DND-41 (cell line): ENCODE data around the gene SLC34A2.

Experiments
- ATAC-seq: fragments of 200-7000 bp; cut with Tn5 transposase; 3 replicates; pipeline ENCODE4 v1.9.1; 2021; ENCODE audit warnings: low read depth; ENCODE audit not compliant: insufficient read depth
- DNase-seq: peaks from one replicate; pipeline ENCODE4 v3.0.0-alpha.2; 2020
- H2AFZ ChIP-seq: 2 replicates; pipeline ENCODE4 v1.6.0; 2012; ENCODE audit warnings: low read depth, low read length
- H3K27ac ChIP-seq: 2 replicates; pipeline ENCODE4 v1.5.1; 2012; ENCODE audit warnings: low read length, inconsistent platforms
- H3K27me3 ChIP-seq: fragments of 200-600 bp; sonication (generic); 2 replicates; pipeline ENCODE4 v1.6.0; 2012; ENCODE audit warnings: low read length, mild to moderate bottlenecking, inconsistent platforms; ENCODE audit not compliant: insufficient read depth, poor library complexity
- H3K36me3 ChIP-seq: 2 replicates; pipeline ENCODE4 v1.5.1; 2012; ENCODE audit warnings: low read length, inconsistent platforms; ENCODE audit not compliant: insufficient read depth
- H3K4me1 ChIP-seq: 2 replicates; pipeline ENCODE4 v1.5.1; 2012; ENCODE audit warnings: mild to moderate bottlenecking, low read length; ENCODE audit not compliant: insufficient read depth
- H3K4me2 ChIP-seq: 2 replicates; pipeline ENCODE4 v1.6.0; 2012; ENCODE audit warnings: mild to moderate bottlenecking, moderate library complexity, low read length, inconsistent platforms; ENCODE audit not compliant: insufficient read depth
- H3K4me3 ChIP-seq, 2 experiments: fragments of 200-600 bp in 1 of 2; shearing (Covaris generic) in 1 of 2; 2 replicates each; pipeline ENCODE4 v1.5.1; 2012 to 2016; ENCODE audit warnings: inconsistent platforms in 2 of 2, low read length in 2 of 2, mild to moderate bottlenecking in 2 of 2, low read depth in 1 of 2, moderate library complexity in 1 of 2
- H3K79me2 ChIP-seq: 2 replicates; pipeline ENCODE4 v1.6.0; 2012; ENCODE audit warnings: low read length, inconsistent platforms; ENCODE audit not compliant: insufficient read depth
- H3K9ac ChIP-seq: 2 replicates; pipeline ENCODE4 v1.6.0; 2012; ENCODE audit warnings: low read depth, mild to moderate bottlenecking, inconsistent platforms, low read length, moderate library complexity
- H3K9me3 ChIP-seq: 2 replicates; pipeline ENCODE4 v1.5.1; 2012; ENCODE audit warnings: low read length, moderate library complexity, mild to moderate bottlenecking, inconsistent platforms; ENCODE audit not compliant: insufficient read depth, severe bottlenecking
- H4K20me1 ChIP-seq: 2 replicates; pipeline ENCODE4 v1.6.0; 2012; ENCODE audit warnings: low read length; ENCODE audit not compliant: insufficient read depth
- EZH2 ChIP-seq: IDR thresholded peaks from 3 replicates; pipeline ENCODE4 v1.6.1; 2012; ENCODE audit warnings: borderline replicate concordance, low read depth, mild to moderate bottlenecking, moderate library complexity, low read length, inconsistent platforms; ENCODE audit not compliant: severe bottlenecking
- TF ChIP-seq, protein P1 (sequence below): IDR thresholded peaks from 2 replicates; pipeline ENCODE4 v1.5.1; 2012; ENCODE audit warnings: borderline replicate concordance, low read length, moderate library complexity, mild to moderate bottlenecking; ENCODE audit not compliant: poor library complexity, severe bottlenecking; ENCODE audit errors: extremely low read depth

The SLC34A2 gene

DNA sequence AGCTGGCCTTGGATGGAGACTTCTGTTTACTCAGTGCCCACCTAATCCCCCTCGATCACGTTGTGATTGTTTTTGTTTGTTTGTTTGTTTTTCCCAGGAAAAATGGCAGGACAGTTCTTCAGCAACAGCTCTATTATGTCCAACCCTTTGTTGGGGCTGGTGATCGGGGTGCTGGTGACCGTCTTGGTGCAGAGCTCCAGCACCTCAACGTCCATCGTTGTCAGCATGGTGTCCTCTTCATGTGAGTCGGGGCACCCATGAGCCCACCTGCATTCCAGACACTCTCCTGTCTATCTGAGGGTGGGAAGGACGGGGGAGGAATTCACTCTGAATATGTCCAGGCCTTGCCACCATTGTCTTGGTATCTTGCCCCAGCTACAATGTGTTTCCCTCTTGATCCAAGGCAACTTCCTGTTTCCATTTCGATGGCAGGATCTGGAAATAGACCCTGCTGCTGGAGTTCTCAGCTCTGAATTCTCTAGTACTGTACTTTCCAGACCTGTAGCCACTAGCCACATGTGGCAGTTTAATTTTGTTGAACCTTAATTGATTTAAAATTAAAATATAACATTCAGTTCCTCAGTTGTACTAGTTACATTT lies 10.5 kb downstream of the SLC34A2 start:
- H3K79me2 ChIP-seq, result no peaks in the 10 kb centered on the region
- H4K20me1 ChIP-seq, result no peaks in the 10 kb centered on the region
- H3K4me3 ChIP-seq, result no peak overlapping the region
- no peak overlapping the region for H3K4me2 ChIP-seq
- no peak overlapping the region for H3K9ac ChIP-seq
- no peak overlapping the region for H2AFZ ChIP-seq
- TF ChIP-seq EZH2, result no peak
- TF ChIP-seq, protein P1, sequence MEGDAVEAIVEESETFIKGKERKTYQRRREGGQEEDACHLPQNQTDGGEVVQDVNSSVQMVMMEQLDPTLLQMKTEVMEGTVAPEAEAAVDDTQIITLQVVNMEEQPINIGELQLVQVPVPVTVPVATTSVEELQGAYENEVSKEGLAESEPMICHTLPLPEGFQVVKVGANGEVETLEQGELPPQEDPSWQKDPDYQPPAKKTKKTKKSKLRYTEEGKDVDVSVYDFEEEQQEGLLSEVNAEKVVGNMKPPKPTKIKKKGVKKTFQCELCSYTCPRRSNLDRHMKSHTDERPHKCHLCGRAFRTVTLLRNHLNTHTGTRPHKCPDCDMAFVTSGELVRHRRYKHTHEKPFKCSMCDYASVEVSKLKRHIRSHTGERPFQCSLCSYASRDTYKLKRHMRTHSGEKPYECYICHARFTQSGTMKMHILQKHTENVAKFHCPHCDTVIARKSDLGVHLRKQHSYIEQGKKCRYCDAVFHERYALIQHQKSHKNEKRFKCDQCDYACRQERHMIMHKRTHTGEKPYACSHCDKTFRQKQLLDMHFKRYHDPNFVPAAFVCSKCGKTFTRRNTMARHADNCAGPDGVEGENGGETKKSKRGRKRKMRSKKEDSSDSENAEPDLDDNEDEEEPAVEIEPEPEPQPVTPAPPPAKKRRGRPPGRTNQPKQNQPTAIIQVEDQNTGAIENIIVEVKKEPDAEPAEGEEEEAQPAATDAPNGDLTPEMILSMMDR, result no peak
- no peak for DNase-seq
- no peaks in the 10 kb centered on the region for H3K27me3 ChIP-seq
- no peak for ATAC-seq
- H3K27ac ChIP-seq, result no peak overlapping the region
- no peaks in the 10 kb centered on the region for H3K36me3 ChIP-seq
- H3K9me3 ChIP-seq, result no peaks in the 10 kb centered on the region
- no peaks in the 10 kb centered on the region for H3K4me1 ChIP-seq

DNA sequence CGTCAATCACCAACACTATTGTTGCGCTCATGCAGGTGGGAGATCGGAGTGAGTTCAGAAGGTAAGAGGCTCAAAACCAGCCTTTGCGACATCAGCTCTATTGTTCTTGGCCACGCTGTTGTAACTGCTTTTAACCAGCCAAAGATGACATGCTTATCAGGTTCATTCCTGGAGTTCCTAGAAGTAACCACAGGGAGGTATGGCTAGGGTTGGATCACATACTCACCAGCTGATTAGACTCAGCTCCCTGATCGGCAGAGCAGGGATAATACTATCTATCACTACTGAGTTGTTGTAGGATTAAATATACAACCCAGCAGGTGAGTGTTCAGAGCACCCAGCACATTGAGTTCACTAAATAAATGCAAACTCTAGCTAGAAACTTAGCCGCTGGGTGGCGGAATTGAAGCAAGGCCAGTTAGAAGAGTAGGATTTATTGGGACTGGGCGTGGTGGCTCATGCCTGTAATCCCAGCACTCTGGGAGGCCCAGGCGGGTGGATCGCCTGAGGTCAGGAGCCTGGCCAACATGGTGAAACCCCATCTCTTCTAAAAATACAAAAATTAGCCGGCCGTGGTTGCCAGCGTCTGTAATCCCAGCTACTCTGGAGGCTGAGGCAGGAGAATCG lies 12.4 kb downstream of the SLC34A2 start:
- no peaks in the 10 kb centered on the region for H3K9me3 ChIP-seq
- no peaks in the 10 kb centered on the region for H4K20me1 ChIP-seq
- 0 out of 2 replicates have a peak overlapping the region, but pooled peaks have one; percentile 39 for H2AFZ ChIP-seq
- H3K27ac ChIP-seq, result no peak overlapping the region
- no peak for TF ChIP-seq EZH2
- TF ChIP-seq, protein P1, result no peak
- no peak overlapping the region for H3K4me3 ChIP-seq
- ATAC-seq (no peak), DNase-seq (no peak)
- H3K4me2 ChIP-seq, result no peak overlapping the region
- no peaks in the 10 kb centered on the region for H3K36me3 ChIP-seq
- H3K9ac ChIP-seq, result no peak overlapping the region
- no peaks in the 10 kb centered on the region for H3K27me3 ChIP-seq
- H3K4me1 ChIP-seq, result no peaks in the 10 kb centered on the region
- H3K79me2 ChIP-seq, result no peaks in the 10 kb centered on the region

DNA sequence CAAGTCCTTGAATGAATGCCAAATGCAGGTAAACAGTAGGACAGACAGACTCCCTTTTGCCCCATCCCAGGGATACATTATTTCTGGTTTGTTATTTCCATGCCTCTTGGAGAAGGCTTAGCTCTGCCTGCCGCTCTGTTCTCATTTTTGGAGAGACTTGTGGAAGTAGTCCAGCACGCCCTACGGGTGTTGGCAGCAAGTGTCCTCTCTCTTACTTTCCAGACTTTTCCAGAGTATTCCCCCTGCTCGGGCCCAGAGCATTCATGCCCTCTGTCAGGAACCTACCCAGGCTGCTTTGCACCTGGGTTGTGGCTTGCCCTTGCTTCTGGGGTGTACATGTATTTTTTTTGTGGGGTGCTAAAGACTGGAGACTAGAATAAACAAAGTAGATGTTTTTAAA lies 15.3 kb downstream of the SLC34A2 start:
- TF ChIP-seq EZH2, result no peak
- TF ChIP-seq, protein P1, result no peak
- no peak overlapping the region for H2AFZ ChIP-seq
- peaks cover 2% of the 10 kb centered on the region for H3K9me3 ChIP-seq
- H3K4me3 ChIP-seq, result no peak overlapping the region
- no peaks in the 10 kb centered on the region for H3K27me3 ChIP-seq
- ATAC-seq (no peak), DNase-seq (no peak)
- H4K20me1 ChIP-seq, result no peaks in the 10 kb centered on the region
- no peaks in the 10 kb centered on the region for H3K36me3 ChIP-seq
- H3K9ac ChIP-seq, result no peak overlapping the region
- no peak overlapping the region for H3K27ac ChIP-seq
- no peaks in the 10 kb centered on the region for H3K4me1 ChIP-seq
- no peak overlapping the region for H3K4me2 ChIP-seq
- H3K79me2 ChIP-seq, result no peaks in the 10 kb centered on the region

DNA sequence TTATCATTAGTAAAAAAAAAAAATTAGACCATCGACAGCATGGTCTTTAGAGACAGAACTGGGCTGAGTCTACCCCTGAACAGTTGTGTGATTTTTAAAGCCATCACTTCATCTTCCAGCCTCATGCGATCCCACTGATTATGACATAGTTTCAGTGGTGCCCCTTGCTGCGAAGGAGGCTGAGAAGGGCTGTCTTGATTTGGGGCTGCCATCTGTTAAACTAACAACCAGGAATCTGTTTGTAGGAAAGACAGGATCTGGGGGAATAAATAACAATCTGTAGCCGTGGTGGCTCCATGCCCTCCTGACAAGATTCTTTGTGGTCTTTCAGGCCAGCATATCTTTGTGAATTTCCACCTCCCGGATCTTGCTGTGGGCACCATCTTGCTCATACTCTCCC lies 17.1 kb downstream of the SLC34A2 start:
- no peak overlapping the region for H3K9ac ChIP-seq
- TF ChIP-seq, protein P1, result no peak
- no peak for TF ChIP-seq EZH2
- no peaks in the 10 kb centered on the region for H3K79me2 ChIP-seq
- DNase-seq, result no peak
- H4K20me1 ChIP-seq, result no peaks in the 10 kb centered on the region
- peaks cover 2% of the 10 kb centered on the region for H3K9me3 ChIP-seq
- ATAC-seq, result no peak
- H3K27me3 ChIP-seq, result no peaks in the 10 kb centered on the region
- no peak overlapping the region for H3K27ac ChIP-seq
- H3K4me2 ChIP-seq, result no peak overlapping the region
- no peaks in the 10 kb centered on the region for H3K4me1 ChIP-seq
- no peak overlapping the region for H2AFZ ChIP-seq
- H3K4me3 ChIP-seq, result no peak overlapping the region
- no peaks in the 10 kb centered on the region for H3K36me3 ChIP-seq
